Liver (tissue), 3 donors: ENCODE results near the gene ANKRD31.

ENCODE experiments used
- ATF3 ChIP-seq: IDR thresholded peaks from 2 replicates; pipeline ENCODE4 v1.6.1; 2016; ENCODE audit warnings: antibody characterized with exemption
- FOXA1 ChIP-seq: IDR thresholded peaks from 2 replicates; pipeline ENCODE4 v1.6.1; 2016; ENCODE audit warnings: antibody characterized with exemption
- GABPA ChIP-seq, 2 donors: IDR thresholded peaks in 1 of 2; conservative IDR thresholded peaks in 1 of 2; 2 replicates each; pipeline ENCODE4 v1.6.1; 2016; ENCODE audit warnings: antibody characterized with exemption in 2 of 2, mild to moderate bottlenecking in 1 of 2, moderate library complexity in 1 of 2
- HNF4A ChIP-seq, 2 donors: conservative IDR thresholded peaks; 2 replicates each; pipeline ENCODE4 v1.6.1; 2016; ENCODE audit warnings: antibody characterized with exemption in 2 of 2, mild to moderate bottlenecking in 2 of 2
- HNF4G ChIP-seq: IDR thresholded peaks from 2 replicates; pipeline ENCODE4 v1.6.1; 2016; ENCODE audit warnings: antibody characterized with exemption
- JUND ChIP-seq, 2 donors: IDR thresholded peaks; 2 replicates each; pipeline ENCODE4 v1.6.1; 2016; ENCODE audit warnings: antibody characterized with exemption in 2 of 2
- RAD21 ChIP-seq, 2 donors: IDR thresholded peaks; 2 replicates each; pipeline ENCODE4 v1.6.1; 2016; ENCODE audit warnings: antibody characterized with exemption in 2 of 2, mild to moderate bottlenecking in 2 of 2
- REST ChIP-seq: IDR thresholded peaks from 2 replicates; pipeline ENCODE4 v1.6.1; 2016; ENCODE audit warnings: antibody characterized with exemption, mild to moderate bottlenecking
- SP1 ChIP-seq: IDR thresholded peaks from 2 replicates; pipeline ENCODE4 v1.6.1; 2018; ENCODE audit warnings: antibody characterized with exemption, mild to moderate bottlenecking
- YY1 ChIP-seq: IDR thresholded peaks from 2 replicates; pipeline ENCODE4 v1.6.1; 2016; ENCODE audit warnings: antibody characterized with exemption, mild to moderate bottlenecking
- TF ChIP-seq, protein P1 (sequence below): fragments of 150-350 bp; IDR thresholded peaks from 2 replicates; pipeline ENCODE4 v1.5.1; 2017; ENCODE audit warnings: improper control_type of control experiment, low read depth, low read length; ENCODE audit not compliant: missing input control
- TF ChIP-seq, protein P2 (sequence below): IDR thresholded peaks from 2 replicates; pipeline ENCODE4 v1.6.1; 2016; ENCODE audit warnings: antibody characterized with exemption
- donor health status: healthy.
- donor health status: healthy.

GRCh38 chr5:75243100-75243499 lies 6.4 kb upstream of the ANKRD31 start:
- TF ChIP-seq, protein P1, sequence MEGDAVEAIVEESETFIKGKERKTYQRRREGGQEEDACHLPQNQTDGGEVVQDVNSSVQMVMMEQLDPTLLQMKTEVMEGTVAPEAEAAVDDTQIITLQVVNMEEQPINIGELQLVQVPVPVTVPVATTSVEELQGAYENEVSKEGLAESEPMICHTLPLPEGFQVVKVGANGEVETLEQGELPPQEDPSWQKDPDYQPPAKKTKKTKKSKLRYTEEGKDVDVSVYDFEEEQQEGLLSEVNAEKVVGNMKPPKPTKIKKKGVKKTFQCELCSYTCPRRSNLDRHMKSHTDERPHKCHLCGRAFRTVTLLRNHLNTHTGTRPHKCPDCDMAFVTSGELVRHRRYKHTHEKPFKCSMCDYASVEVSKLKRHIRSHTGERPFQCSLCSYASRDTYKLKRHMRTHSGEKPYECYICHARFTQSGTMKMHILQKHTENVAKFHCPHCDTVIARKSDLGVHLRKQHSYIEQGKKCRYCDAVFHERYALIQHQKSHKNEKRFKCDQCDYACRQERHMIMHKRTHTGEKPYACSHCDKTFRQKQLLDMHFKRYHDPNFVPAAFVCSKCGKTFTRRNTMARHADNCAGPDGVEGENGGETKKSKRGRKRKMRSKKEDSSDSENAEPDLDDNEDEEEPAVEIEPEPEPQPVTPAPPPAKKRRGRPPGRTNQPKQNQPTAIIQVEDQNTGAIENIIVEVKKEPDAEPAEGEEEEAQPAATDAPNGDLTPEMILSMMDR = no peak
- TF ChIP-seq ATF3 (no peak), FOXA1 (no peak), REST (no peak), JUND (IDR thresholded peaks at IDR 0.05) (no peak), GABPA (IDR thresholded peaks at IDR 0.05 in 1 of 2, conservative IDR thresholded peaks at IDR 0.05 in 1 of 2) (no peak), HNF4A (conservative IDR thresholded peaks at IDR 0.05) (no peak), RAD21 (IDR thresholded peaks at IDR 0.05) (no peak), YY1 (no peak), SP1 (no peak), HNF4G (no peak)
- TF ChIP-seq, protein P2, sequence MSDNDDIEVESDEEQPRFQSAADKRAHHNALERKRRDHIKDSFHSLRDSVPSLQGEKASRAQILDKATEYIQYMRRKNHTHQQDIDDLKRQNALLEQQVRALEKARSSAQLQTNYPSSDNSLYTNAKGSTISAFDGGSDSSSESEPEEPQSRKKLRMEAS = no peak
